Body of pancreas (tissue), 4 donors: ENCODE measurements around the gene P2RX4.

Experiments
- CTCF ChIP-seq, 7 experiments: fragments of 450-650 bp in 4 of 7; fragments of 200-600 bp in 3 of 7; sonication (generic) in 3 of 7; IDR thresholded peaks; one replicate each; pipeline ENCODE4 v1.5.1; 2016 to 2019; ENCODE audit warnings: antibody characterized with exemption in 7 of 7
- POLR2A ChIP-seq, 3 donors: fragments of 450-650 bp; IDR thresholded peaks; one replicate each; pipeline ENCODE4 v1.6.1; 2016; ENCODE audit warnings: antibody characterized with exemption in 3 of 3, mild to moderate bottlenecking in 2 of 3

GRCh38 chr12:121223292-121224285 is 13.7 kb downstream of the P2RX4 start:
- peak in 5 of 7 experiments; percentile 17 to 57 (median 50) for TF ChIP-seq CTCF (IDR thresholded peaks at IDR 0.05)
- no peak for TF ChIP-seq POLR2A (IDR thresholded peaks at IDR 0.05)
